Hematopoietic multipotent progenitor cell treated with erythropoietin and hydrocortisone succinate and interleukin-3 and kit ligand, for 15 days (in vitro differentiated cells): ENCODE measurements around the gene OR52K1.
"Not testable (repeated sequence)": the region's sequence is repeated elsewhere in the genome, so short reads cannot be mapped to it uniquely, and the experiment has no call there.

Experiments
- DNase-seq: peaks from one replicate; pipeline ENCODE4 v3.0.0-alpha.2; 2015; ENCODE audit warnings: low spot score

The OR52K1 gene

DNA sequence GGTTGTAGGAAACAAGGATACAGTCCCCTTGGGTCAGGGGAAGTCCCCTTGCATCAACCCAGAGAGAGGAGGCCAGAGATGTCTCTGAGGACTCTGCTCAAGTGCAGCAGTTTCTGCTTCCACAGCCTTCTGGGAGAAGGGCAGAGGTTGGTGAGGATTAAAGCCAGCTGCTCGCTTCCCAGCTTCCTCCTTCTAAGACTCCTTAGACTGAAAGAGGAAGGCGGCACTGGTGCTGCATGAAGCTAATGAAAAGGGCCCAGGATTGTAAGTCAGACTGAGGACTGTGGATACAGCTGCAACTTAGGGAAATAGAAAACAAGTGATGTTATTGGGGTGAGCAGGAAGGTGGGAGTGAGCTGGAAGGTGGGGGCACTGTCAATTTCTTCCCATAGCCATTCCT, at the start of gene OR52K1:
Gene OR52K1 (plus strand): TSS at position 202 of the 400 bp plus-strand sequence. CDS start 6,255 bp downstream, outside the sequence.
- no peak for DNase-seq

DNA sequence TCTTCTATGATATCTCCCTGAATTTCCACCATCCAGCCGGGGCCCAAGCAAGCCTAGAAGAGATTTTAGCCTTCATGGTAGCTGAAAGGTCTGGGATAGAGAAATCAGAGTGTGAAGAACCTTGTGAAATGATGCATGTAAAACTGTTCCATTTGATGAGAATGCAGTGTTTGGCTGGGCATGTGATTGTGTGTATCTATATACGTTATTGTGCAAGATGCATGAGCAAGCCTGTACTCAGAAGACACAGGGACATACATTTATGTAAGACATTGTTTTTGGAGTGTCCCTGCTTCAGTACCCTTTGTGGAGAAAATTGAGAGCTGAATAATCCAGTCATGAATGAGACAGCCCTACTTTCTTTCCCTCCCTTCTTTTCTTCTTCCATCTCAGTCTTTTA, 48.6 kb upstream of the OR52K1 start:
- DNase-seq = no peak

DNA sequence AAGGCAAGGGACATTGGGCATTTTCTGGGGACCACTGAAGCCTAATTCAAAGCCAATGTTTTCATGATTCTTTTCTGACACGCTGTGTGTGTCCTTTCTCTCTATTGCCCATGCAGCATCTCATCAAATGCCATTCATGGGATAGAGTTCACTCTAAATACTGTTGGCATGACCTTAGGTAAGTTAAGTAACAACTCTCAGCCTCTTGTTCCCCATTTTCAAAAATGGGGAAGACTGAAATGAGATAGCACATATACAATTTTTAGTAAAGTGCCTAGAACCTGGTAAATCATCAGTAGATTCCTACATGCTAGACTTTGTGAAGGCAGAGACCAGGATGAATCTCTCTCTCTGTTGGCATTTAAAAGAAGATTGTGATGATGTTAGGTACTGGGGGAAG, 46.0 kb upstream of the OR52K1 start:
- no peak for DNase-seq

DNA sequence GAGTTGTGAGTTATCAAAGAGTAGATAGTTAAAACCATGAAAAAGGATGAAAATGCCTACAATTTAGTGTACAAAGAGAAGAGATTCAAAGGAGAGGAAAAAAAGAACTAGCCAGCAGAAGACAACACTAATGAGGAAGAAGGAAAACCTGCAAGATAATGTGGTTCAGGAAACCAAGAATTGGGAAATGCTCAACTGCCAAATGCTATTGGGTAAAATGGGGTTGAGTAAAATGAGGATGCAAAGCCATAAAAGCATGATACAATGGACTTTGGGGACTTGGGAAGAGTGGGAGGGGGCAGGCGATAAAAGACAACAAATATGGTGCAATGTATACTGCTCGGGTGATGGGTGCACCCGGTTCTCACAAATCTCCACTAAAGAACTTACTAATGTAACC, 40.9 kb upstream of the OR52K1 start:
- DNase-seq = no peak

DNA sequence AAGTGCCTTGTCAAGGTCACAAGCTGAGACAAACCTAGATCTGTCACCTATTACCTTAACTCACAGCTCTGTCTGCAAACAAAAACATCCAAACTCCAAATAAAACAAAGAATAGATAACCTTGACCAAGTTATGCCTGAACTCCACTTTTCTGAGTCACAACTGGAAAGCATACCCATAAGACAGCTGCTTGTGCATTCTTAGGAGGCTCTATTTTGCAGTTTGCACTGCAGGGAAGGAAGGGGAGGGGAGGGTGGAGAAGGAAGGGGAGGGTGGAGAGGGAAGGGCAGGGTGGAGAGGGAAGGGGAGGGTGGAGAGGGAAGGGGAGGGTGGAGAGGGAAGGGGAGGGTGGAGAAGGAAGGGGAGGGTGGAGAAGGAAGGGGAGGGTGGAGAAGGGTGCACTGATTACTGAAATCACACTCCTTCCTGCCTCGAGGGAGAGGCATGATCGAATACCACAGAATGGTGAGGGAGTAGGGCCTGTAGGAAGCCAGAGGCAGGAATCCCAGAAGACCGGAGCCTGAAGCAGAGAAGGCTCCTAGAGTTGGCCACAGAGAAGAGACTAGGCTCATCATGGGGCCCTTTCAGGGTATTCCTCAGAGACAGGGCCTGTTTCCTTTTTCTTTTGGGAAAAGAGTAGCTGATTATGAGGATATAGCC, 39.1 kb upstream of the OR52K1 start:
- no peak for DNase-seq

DNA sequence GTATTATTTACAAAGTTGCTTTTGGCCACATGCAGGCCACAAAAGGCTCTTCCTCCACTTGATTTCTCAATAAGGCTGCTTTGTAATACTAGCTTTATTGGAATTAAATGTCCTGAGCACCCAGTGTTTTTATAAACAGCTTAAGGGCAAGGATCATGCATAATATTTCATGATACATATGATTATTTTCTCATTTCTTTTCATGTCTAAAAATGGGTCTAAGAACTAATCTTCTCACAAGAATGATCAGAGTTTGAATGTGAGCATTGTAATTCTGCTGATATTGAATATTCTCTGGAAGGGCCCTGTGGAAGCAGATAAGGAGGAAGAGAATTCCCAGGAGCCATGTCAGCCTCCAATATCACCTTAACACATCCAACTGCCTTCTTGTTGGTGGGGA, 33.5 kb upstream of the OR52K1 start, which contains the start of gene OR52K2:
Gene OR52K2 (plus strand): TSS at position 301 of the 400 bp plus-strand sequence. CDS start 45 bp downstream, at position 346.
- no peak for DNase-seq

DNA sequence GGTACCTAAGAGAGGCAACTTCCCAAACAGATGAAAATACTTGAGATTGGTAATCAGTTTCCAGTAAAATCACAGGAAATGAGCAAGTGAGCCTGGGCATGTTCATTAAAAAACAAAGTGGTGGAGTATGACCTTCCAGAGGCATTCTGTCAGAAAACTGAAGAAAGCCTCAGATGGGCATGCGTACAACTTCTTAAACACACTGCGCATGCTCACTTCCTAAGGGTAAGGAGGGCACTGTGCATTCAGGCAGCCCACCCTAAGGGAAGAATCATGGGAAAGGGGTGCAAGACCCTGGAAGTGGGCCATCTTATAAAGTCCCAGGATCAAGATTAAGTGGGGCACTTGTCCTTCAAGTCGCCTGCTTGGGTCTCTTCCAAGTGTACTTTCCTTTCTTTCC, 29.3 kb upstream of the OR52K1 start:
- DNase-seq = no peak

DNA sequence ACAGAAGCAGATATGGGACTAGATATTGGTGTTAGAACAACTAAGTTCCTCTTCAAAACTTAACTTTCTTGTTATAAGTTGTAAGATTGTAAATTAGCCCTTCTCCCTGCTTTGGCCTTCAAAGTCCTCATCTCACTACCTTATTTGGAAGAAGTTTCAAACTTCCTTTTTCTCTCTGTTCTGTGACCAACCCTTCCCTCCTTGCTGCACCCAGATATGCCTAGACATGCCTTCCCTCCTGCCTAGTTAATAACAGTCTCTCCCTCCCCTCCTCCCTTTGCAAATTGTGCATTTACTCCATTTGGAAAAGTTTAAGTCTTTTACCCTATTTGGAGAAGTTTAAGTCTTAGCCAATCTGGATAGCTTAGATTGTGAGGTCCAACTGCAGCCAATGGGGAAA, 28.4 kb upstream of the OR52K1 start:
- DNase-seq = no peak

DNA sequence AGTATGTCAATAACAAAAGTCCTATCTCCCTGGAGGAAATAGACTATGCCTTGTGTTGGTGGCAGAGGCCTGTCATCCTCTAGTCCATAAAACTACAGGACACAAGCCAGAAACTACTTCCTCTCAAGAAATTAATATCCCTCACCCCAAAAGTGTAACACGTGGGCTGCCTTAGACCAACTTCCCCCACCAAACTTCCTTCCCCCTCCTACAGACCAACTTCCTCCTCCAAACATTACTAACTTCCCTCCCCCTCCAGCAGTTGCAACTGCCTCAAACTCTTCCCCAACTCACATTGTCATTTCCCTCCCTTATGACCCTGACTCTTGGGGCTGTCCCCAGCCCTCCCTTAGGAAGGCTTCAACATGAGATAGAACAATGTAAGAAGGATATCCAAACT, 27.0 kb upstream of the OR52K1 start:
- no peak for DNase-seq

DNA sequence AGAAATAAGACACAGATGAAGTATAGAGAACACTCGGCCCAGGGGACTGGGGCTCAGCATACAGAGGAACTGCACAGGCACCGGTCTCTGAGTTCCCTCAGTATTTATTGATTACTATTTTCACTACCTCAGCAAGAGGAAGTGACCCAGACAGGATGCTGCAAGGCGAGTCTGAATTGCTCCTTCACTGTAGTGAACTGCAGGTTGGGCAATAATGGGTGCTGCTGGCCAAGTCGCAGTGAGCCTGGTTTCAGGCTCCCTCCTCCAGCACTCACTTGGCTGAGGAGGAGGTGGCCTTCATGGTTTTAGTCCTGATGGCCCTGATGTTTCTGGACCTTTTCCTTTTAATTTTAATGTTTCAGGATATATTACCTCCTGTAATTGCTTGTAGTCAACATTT, 22.9 kb upstream of the OR52K1 start:
- DNase-seq = no peak

DNA sequence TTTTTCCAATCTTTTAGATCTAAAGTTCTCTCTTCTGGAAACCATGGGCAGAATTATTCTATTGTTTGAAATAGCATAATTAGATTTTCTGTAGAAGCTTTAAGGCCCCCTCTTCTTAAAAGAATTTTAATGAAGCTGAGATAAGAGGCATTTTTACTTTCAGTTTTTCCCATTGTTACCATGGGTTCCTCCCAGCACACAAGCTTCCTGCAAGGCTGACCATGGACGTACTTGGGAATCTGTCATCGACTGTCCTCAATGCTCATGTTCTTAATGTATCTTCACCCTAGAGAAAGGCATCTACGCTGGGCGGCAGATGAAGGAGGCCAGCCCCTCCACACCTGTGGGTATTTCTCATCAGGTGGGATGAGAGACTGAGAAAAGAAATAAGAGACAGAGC, 22.3 kb upstream of the OR52K1 start:
- DNase-seq = no peak

DNA sequence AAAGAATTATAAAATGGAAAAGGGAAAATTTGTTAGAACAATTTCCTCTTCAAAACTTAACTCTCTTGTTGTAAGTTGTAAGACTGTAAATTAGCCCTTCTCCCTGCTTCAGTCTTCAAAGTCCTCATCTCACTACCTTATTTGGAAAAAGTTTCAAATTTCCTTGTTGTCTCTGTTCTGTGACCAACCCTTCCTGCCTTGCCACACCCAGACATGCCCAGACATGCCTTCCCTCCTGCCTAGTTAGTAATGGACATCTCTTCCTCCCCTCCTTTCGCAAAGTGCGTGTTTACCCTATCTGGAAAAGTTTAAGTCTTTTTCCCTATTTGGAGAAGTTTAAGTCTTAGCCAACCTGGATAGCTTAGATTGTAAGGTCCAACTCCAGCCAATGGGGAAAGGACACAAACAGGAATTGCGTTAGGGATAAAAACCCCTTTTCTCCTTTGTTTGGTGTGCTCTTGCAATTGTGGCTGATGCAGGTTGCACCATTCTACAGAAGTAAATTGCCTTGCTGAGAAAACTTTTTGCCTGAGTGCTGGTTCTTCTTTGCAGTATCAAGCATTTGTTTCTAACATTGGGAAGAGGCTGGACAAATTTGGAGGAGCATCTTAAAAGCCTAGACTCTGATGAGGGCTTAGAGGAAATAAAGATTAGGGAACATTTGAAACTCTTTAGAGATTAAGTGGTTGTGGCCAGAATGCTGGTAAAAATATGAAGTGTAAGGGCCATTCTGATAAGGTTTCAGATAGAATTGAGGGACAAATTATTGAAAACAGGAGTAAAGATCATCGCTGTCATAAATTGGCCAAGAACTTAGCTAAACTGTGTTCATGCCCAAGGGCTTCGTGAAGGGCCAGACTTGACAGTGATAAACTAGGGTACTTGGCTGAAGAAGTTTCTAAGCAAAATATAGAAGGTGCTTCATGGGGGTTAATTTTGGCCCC, 18.0 kb upstream of the OR52K1 start:
- DNase-seq = no peak

DNA sequence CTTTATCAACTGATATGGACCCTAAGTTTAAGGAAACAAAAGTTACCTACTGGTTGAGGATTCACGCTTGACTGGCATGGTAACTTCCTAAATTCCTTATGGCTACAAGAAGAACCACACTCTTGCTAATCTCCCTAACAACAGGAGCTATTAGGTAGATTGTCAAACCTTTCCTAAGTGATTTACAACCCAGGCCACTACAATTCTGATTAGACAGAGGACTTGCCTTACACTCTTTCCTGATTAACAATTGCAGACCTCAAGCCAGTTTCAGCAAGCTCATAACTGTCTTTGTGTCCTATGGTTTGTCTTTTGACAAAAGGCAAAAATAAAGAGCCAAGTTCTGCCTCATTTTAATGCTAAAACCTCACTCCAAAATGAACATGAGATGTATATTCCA, 17.0 kb upstream of the OR52K1 start:
- no peak for DNase-seq

DNA sequence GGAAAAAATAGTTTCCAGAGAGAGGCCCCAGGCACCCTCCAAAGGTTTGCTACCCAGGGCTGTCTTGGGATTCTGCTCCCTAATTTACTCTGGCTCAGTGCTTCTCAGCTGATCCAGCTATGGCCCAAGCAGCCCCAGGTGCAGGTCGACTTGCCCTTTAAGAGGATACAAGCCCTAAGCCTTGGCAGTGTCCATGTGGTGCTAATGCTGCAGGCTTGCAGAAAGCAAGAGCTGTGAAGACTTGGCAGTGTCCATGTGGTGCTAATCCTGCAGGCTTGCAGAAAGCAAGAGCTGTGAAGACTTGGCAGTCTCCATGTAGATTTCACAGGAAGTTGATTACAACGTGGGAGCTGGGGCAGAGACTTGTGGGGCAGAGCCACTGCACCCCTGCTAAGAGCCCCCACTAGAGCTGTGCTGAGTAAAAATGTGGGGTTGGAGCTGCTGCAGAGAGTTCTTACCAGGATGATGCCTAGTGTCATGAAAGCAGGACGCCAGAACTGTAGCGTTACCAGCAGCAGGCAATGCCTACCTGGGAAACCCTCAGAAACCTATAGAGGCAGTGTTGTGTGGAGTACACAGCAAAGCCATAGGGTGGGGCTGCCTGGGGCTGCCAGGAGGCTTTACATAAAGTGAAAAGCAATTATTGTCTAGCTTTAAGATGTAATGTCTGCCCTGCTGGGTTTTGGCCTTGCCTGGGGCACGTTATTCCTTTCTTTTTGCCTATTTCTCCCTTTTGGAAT, 16.1 kb upstream of the OR52K1 start:
- no peak for DNase-seq

DNA sequence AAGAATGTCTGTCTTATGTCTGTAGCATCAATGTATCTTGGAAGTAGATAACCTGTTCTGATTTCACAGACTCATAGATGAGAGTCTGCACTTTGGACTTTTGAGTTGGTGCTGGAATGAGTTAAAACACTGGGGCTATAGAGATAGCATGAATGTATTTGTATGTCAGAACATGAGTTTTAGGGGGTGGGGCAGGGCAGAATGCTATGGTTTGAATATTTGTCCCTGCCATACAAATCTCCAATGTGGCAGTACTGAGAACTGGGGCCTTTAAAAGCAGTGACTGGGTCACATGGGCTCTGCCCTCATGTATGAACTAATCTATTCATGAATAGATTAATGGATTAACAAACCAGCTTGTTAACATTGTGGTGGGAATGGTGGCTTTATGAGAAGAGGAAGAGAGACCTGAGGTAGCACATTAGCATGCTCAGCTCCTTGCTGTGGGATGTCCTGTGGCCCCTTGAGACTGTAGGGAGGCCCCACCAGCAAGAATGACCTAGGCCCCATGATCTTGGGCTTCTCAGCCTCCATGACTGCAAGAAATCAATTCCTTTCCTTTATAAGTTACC, 15.5 kb upstream of the OR52K1 start:
- no peak for DNase-seq

DNA sequence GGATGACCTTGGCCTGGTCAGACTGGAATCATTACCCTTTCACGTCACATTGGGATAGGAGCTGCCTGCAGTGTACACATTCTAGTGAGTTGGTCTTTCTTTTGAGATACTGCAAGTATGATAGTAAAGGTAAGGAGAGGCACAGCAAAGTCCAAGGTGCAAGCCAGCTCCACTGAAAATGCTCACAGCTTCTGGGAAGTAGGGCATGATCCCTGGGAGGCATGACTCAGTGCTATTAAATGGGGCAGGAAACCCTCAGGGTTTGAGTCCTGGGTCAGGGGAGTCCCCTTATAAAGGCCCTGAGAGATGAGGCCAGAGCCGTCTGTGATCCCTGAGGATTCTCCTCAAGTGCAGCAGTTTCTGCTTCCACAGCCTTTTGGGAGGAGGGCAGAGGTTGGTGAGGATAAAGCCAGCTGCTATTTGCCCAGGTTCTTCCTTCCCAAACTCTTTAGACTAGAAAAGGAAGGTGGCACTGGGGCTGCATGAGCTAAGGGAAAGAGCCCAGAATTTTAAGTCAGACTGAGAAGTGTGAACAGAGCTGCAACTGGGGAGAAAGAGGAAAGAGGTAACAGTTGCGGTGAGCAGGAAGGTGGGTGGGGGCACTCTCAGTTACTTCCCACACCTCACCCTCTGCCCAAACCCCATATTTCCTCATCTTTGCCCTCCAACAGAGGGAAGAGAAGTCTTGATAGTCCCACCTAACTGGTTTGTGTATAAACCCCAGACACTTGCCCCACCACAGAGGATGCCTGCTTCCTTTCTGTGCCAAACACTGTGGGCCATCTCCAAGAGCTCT, 14.4 kb upstream of the OR52K1 start:
- DNase-seq = no peak

DNA sequence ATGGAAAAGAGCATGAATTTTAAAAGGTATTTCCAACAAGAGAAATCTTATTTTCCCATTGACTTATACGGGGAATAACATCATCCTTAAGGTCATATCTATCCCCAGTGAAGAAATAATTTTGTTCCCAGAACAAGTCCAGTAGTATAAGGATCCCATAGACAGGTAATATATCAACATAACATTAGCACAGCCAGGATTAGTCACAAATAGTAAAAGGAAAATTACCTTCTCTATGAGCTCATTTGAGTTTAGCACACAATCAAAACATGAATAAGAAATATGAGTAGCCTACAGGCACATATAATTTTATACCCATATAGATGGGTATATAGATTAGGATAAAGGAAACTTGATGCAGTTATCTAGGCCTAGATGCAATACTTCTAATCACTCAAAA, 2.8 kb upstream of the OR52K1 start:
- no peak for DNase-seq

DNA sequence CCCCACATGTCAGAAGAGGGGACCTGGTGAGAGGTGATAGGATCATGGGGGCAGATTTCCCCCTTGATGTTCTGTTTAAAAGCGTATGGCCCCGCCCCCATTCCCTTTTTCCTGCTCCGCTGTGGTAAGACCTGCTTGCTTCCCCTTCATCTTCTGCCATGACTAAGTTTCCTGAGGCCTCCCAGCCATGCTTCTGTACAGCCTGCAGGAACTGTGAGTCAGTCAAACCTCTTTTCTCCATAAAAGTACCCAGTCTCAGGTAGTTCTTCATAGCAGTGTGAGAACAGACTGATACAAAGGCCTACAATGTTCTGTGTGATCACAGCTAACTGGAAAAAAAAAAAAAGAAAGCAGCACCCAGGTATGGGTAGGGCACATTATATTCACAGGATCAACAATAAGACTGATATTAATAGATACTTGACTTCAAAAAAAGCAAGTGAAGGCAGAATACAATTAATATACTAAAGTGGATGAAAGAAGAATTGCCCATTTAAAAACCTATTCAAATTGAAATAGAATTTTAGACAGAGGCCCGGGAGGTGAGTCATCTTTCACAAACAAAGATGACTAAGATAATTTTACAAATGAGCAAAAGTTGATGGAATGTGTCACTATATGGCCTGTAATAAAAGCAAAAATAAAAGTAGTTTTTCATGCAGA, 1.7 kb upstream of the OR52K1 start:
- DNase-seq = no peak

DNA sequence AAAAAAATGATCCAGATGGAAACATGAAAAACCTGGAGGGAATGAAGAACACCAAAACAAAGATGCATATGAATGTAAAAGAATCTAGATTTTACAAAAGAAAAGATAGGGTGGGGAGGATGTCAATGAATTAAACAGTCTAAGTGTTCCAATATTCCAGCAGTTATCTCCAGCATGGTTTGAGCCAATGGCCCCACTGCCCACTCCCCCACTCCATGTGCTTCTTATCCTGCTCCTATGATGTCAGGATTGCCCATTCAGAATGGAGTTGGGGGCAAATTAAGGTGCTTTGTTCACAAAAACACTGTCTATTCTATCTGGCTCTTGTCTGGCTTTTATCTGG, 1.2 kb upstream of the OR52K1 start:
- no peak for DNase-seq

DNA sequence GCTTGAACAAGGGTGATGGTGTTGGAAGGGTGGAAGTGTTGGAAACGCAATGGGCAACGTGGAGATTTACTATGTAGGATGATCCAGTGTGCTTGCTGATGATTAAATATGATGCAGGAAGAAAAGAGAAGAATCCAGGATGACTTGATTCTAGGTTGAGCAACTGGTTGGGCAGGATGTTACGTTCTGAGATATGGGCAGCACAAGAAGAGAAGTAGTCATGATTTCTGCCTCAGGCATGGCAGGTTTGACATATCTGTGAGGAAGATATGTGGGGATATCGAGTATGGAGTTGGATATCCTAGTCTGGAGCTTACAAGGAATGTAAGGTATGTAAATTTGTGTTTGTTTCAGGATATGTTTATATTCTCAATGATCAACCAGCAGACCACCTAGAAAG, 1.9 kb downstream of the OR52K1 start:
- DNase-seq = no peak

DNA sequence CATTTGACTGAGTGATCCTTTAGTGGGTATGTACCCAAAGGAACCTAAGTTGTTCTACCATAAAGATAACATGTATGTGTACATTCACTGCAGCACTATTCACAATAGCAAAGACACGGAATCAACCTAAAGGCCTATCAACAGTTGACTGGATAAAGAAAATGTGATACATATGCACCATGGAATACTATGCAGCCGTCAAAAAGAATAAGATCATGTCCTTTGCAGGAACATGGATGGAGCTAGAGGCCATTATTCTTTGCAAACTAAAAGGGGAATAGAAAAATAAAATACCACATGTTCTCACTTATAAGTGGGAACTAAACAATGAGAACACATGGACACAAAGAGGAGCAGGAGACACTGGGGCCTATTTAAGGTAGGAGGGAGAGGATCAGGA, 9.0 kb downstream of the OR52K1 start:
- DNase-seq = not testable (repeated sequence)
